Colonic mucosa (tissue), 4 donors: Measurements from ENCODE around the gene GALNT11. TPM values are rescaled to one million over a fixed set of nuclear protein-coding genes. Genes with fewer than 3 reads are reported as not detected.
"Not testable (repeated sequence)": the region's sequence is repeated elsewhere in the genome, so short reads cannot be mapped to it uniquely, and the experiment has no call there.

Experiments used
- DNase-seq: peaks from one replicate; pipeline ENCODE4 v3.0.0-alpha.2; 2020
- H3K27ac ChIP-seq: fragments of 200-600 bp; one replicate; pipeline ENCODE4 v1.8.0; 2021
- H3K27me3 ChIP-seq: fragments of 200-600 bp; one replicate; pipeline ENCODE4 v1.8.0; 2021
- H3K36me3 ChIP-seq: fragments of 200-600 bp; one replicate; pipeline ENCODE4 v1.8.0; 2021
- H3K4me1 ChIP-seq: fragments of 200-600 bp; one replicate; pipeline ENCODE4 v1.8.0; 2021; ENCODE audit warnings: mild to moderate bottlenecking
- H3K4me3 ChIP-seq: fragments of 200-600 bp; one replicate; pipeline ENCODE4 v1.8.0; 2021
- H3K9ac ChIP-seq, 2 donors: one replicate each; pipeline ENCODE4 v1.7.0; 2013; ENCODE audit warnings: control low read depth in 2 of 2, low read depth in 2 of 2, low read length in 2 of 2
- H3K9me3 ChIP-seq: fragments of 200-600 bp; one replicate; pipeline ENCODE4 v1.8.0; 2021
- CTCF ChIP-seq: fragments of 200-600 bp; IDR thresholded peaks from one replicate; pipeline ENCODE4 v1.8.0; 2022; ENCODE audit warnings: antibody characterized with exemption, mild to moderate bottlenecking
- intact Hi-C: fragments of 100-400 bp; cut with DNase I; formaldehyde crosslinking; loops from one replicate; pipeline ENCODE4 v1.14.1; 2022
- total RNA-seq, 2 donors: library from RNA; stranded (reverse); fragmentation: NEBNext Ultra II Directional in 1 of 2; extraction: Animal tissue kit (Norgen Biotek cat#: 25700) in 1 of 2; gene quantifications; one replicate each; pipeline ENCODE4 v1.2.1, GENCODE V29; 2021
- donor health status: healthy.
- donor health status: DM: no; HTN: no; CAD: no.
- donor health status: DM: no; HTN: no; CAD: no.

GALNT11 gene
- total RNA-seq, 2 donors from 2014 or later, result 18.5 to 20.8 TPM

- H3K9me3 ChIP-seq, result no peaks in the 10 kb centered on the region
- H3K4me3 ChIP-seq, result no peak overlapping the region
- H3K4me1 ChIP-seq, result no peaks in the 10 kb centered on the region
- TF ChIP-seq CTCF, result no peak
- no peaks in the 10 kb centered on the region for H3K36me3 ChIP-seq
- no peaks in the 10 kb centered on the region for H3K27me3 ChIP-seq
- no peak for DNase-seq
- H3K27ac ChIP-seq, result no peak overlapping the region
- no peak overlapping the region for H3K9ac ChIP-seq
- intact Hi-C loops, result no loop called here
Measured at GRCh38 chr7:152051968-152052367, 26.5 kb downstream of the GALNT11 start.

GRCh38 chr7:152052771-152053170 lies 27.3 kb downstream of the GALNT11 start:
- DNase-seq, result no peak
- H3K4me3 ChIP-seq, result no peak overlapping the region
- H3K9me3 ChIP-seq, result no peaks in the 10 kb centered on the region
- H3K27me3 ChIP-seq, result no peaks in the 10 kb centered on the region
- no peak overlapping the region for H3K9ac ChIP-seq
- intact Hi-C loops, result no loop called here
- TF ChIP-seq CTCF, result no peak
- no peaks in the 10 kb centered on the region for H3K4me1 ChIP-seq
- H3K36me3 ChIP-seq, result no peaks in the 10 kb centered on the region
- H3K27ac ChIP-seq, result no peak overlapping the region

GRCh38 chr7:152054367-152055230 lies 29.1 kb downstream of the GALNT11 start:
- intact Hi-C loops, result no loop called here
- no peak for TF ChIP-seq CTCF
- no peaks in the 10 kb centered on the region for H3K27me3 ChIP-seq
- H3K36me3 ChIP-seq, result no peaks in the 10 kb centered on the region
- no peak overlapping the region for H3K9ac ChIP-seq
- H3K9me3 ChIP-seq, result no peaks in the 10 kb centered on the region
- no peaks in the 10 kb centered on the region for H3K4me1 ChIP-seq
- no peak for DNase-seq
- H3K4me3 ChIP-seq, result no peak overlapping the region
- H3K27ac ChIP-seq, result no peak overlapping the region

- H3K4me1 ChIP-seq, result no peaks in the 10 kb centered on the region
- TF ChIP-seq CTCF, result no peak
- H3K9ac ChIP-seq, result no peak overlapping the region
- no peak overlapping the region for H3K4me3 ChIP-seq
- H3K27me3 ChIP-seq, result no peaks in the 10 kb centered on the region
- H3K36me3 ChIP-seq, result no peaks in the 10 kb centered on the region
- H3K9me3 ChIP-seq, result no peaks in the 10 kb centered on the region
- no peak for DNase-seq
- H3K27ac ChIP-seq, result no peak overlapping the region
- intact Hi-C loops, result no loop called here
Measured at GRCh38 chr7:152056621-152057274, 31.3 kb downstream of the GALNT11 start.

- H3K4me1 ChIP-seq, result no peaks in the 10 kb centered on the region
- no peak for TF ChIP-seq CTCF
Measured at GRCh38 chr7:152059311-152059710, 33.8 kb downstream of the GALNT11 start.

GRCh38 chr7:152061086-152061485 lies 35.6 kb downstream of the GALNT11 start:
- H3K4me1 ChIP-seq, H3K36me3 ChIP-seq, intact Hi-C loops, H3K9ac ChIP-seq, H3K27ac ChIP-seq, H3K27me3 ChIP-seq, DNase-seq, H3K4me3 ChIP-seq, H3K9me3 ChIP-seq: not testable (repeated sequence)

More at GRCh38 chr7:152059311-152059710, 33.8 kb downstream of the GALNT11 start:
- DNase-seq, result no peak
- Histone ChIP-seq H3K36me3 (no peaks in the 10 kb centered on the region), H3K27me3 (no peaks in the 10 kb centered on the region), H3K4me3 (no peak overlapping the region), H3K9me3 (no peaks in the 10 kb centered on the region), H3K9ac (no peak overlapping the region), H3K27ac (no peak overlapping the region)
- intact Hi-C loops, result no loop called here

GRCh38 chr7:152063192-152063591 lies 37.7 kb downstream of the GALNT11 start:
- intact Hi-C loops, H3K36me3 ChIP-seq, H3K9me3 ChIP-seq, H3K4me3 ChIP-seq, H3K9ac ChIP-seq, H3K27ac ChIP-seq, H3K4me1 ChIP-seq, H3K27me3 ChIP-seq, DNase-seq: not testable (repeated sequence)

GRCh38 chr7:152063821-152064220 lies 38.3 kb downstream of the GALNT11 start:
- H3K36me3 ChIP-seq, H3K4me1 ChIP-seq, H3K4me3 ChIP-seq, H3K9me3 ChIP-seq, H3K9ac ChIP-seq, H3K27ac ChIP-seq, H3K27me3 ChIP-seq, intact Hi-C loops, DNase-seq: not testable (repeated sequence)
